Kidney (tissue), 14 donors: ENCODE measurements around the gene VSX1. TPM values are rescaled to one million over a fixed set of nuclear protein-coding genes. Genes with fewer than 3 reads are reported as not detected.

Source experiments
- DNase-seq, 5 donors: peaks; one replicate each; pipeline ENCODE4 v3.0.0-alpha.2; 2013 to 2020
- FAIRE-seq: peaks from 2 replicates; lab custom pipeline; 2012; peaks lifted over from hg19 to GRCh38; lab: Jason Lieb, UNC
- H3K27ac ChIP-seq, 2 donors: one replicate each; pipeline ENCODE4 v1.7.0; 2013; ENCODE audit warnings: low read depth in 2 of 2, low read length in 2 of 2, inconsistent platforms in 1 of 2
- H3K27me3 ChIP-seq: one replicate; pipeline ENCODE4 v1.7.1; 2013; ENCODE audit warnings: low read length, inconsistent platforms; ENCODE audit not compliant: control insufficient read depth, insufficient read depth
- H3K36me3 ChIP-seq, 3 donors: one replicate each; pipeline versions ENCODE4 v1.7.0 to v1.7.1; 2013; ENCODE audit warnings: low read length in 3 of 3, control low read depth in 1 of 3, inconsistent platforms in 1 of 3; ENCODE audit not compliant: insufficient read depth in 3 of 3, control insufficient read depth in 2 of 3
- H3K4me1 ChIP-seq, 3 donors: one replicate each; pipeline versions ENCODE4 v1.7.0 to v1.7.1; 2013; ENCODE audit warnings: low read length in 3 of 3, inconsistent platforms in 1 of 3, low read depth in 1 of 3; ENCODE audit not compliant: control insufficient read depth in 2 of 3, insufficient read depth in 2 of 3
- H3K4me3 ChIP-seq, 3 donors: one replicate each; pipeline versions ENCODE4 v1.7.0 to v1.8.1; 2013; ENCODE audit warnings: low read length in 3 of 3, control low read depth in 1 of 3, inconsistent platforms in 1 of 3
- H3K9ac ChIP-seq, 3 donors: one replicate each; pipeline versions ENCODE4 v1.7.0 to v1.7.1; 2013; ENCODE audit warnings: low read length in 3 of 3, control low read depth in 1 of 3, inconsistent platforms in 1 of 3
- H3K9me3 ChIP-seq, 3 donors: one replicate each; pipeline versions ENCODE4 v1.7.0 to v1.7.1; 2013; ENCODE audit warnings: low read length in 3 of 3, control low read depth in 1 of 3, inconsistent platforms in 1 of 3; ENCODE audit not compliant: control insufficient read depth in 2 of 3, insufficient read depth in 1 of 3
- intact Hi-C: fragments of 100-400 bp; cut with DNase I; formaldehyde crosslinking; loops from one replicate; pipeline ENCODE4 v1.11.1; 2022
- polyA plus RNA-seq: library from polyadenylated mRNA; stranded (reverse); fragments of 350-450 nt; fragmentation: Illumina TruSeq; extraction: RNeasy Lipid Tissue Mini Kit (QIAGEN cat#74804); gene quantifications from one replicate; pipeline ENCODE4 v1.2.3, GENCODE V29; 2014; ENCODE audit warnings: low read depth, low replicate concordance; ENCODE audit not compliant: insufficient read depth
- total RNA-seq: library from RNA; stranded (reverse); fragmentation: NEBNext Ultra II Directional; extraction: Animal tissue kit (Norgen Biotek cat#: 25700); gene quantifications from one replicate; pipeline ENCODE4 v1.2.1, GENCODE V29; 2021
- TF ChIP-seq, protein P1 (sequence below): IDR thresholded peaks from 3 replicates; pipeline ENCODE4 v1.5.1; 2012; ENCODE audit warnings: mild to moderate bottlenecking, moderate library complexity, borderline replicate concordance; ENCODE audit not compliant: insufficient read depth; ENCODE audit errors: extremely low read depth
- donor health status: control.
- donor health status: control.
- donor health status: control.
- donor health status: control.
- donor health status: control.
- donor health status: DM: yes; HTN: yes; CAD: no.
- donor health status: Normal renal cell carcinoma (clear cell type).

VSX1 gene
- total and polyA plus RNA-seq, 2 donors from 2014 or later = 0.41 TPM; not detected in 1

GRCh38 chr20:25032065-25032477 lies 49.9 kb downstream of the VSX1 start:
- intact Hi-C loops = no loop called here
- TF ChIP-seq, protein P1, sequence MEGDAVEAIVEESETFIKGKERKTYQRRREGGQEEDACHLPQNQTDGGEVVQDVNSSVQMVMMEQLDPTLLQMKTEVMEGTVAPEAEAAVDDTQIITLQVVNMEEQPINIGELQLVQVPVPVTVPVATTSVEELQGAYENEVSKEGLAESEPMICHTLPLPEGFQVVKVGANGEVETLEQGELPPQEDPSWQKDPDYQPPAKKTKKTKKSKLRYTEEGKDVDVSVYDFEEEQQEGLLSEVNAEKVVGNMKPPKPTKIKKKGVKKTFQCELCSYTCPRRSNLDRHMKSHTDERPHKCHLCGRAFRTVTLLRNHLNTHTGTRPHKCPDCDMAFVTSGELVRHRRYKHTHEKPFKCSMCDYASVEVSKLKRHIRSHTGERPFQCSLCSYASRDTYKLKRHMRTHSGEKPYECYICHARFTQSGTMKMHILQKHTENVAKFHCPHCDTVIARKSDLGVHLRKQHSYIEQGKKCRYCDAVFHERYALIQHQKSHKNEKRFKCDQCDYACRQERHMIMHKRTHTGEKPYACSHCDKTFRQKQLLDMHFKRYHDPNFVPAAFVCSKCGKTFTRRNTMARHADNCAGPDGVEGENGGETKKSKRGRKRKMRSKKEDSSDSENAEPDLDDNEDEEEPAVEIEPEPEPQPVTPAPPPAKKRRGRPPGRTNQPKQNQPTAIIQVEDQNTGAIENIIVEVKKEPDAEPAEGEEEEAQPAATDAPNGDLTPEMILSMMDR = no peak
- Histone ChIP-seq H3K27me3 (no peaks in the 10 kb centered on the region), H3K4me1 (peaks cover 0 to 29% (median 26%) of the 10 kb centered on the region in 3 donors), H3K36me3 (peaks cover 0 to 22% (median 9%) of the 10 kb centered on the region in 3 donors), H3K27ac (no peak overlapping the region), H3K9me3 (no peaks in the 10 kb centered on the region), H3K4me3 (no peak overlapping the region), H3K9ac (no peak overlapping the region)
- DNase-seq (peak in 1 of 5 donors; percentile 52), FAIRE-seq (no peak)

- intact Hi-C loops = no loop called here
- Histone ChIP-seq H3K27ac (no peak overlapping the region), H3K9ac (no peak overlapping the region), H3K27me3 (no peaks in the 10 kb centered on the region), H3K4me1 (peaks cover 0 to 23% (median 23%) of the 10 kb centered on the region in 3 donors), H3K36me3 (peaks cover 0 to 22% (median 9%) of the 10 kb centered on the region in 3 donors), H3K9me3 (no peaks in the 10 kb centered on the region), H3K4me3 (no peak overlapping the region)
- TF ChIP-seq, protein P1 = no peak
- FAIRE-seq (no peak), DNase-seq (no peak)
These were observed 50.7 kb downstream of the VSX1 start for GRCh38 chr20:25031241-25031640.

- TF ChIP-seq, protein P1 = no peak
- DNase-seq = peak in 1 of 5 donors; percentile 44
- intact Hi-C loops = no loop called here
These were observed 51.2 kb downstream of the VSX1 start for GRCh38 chr20:25030649-25031207.

More at GRCh38 chr20:25030649-25031207, 51.2 kb downstream of the VSX1 start:
- Histone ChIP-seq H3K4me1 (peaks cover 0 to 23% (median 22%) of the 10 kb centered on the region in 3 donors), H3K27ac (no peak overlapping the region), H3K9me3 (no peaks in the 10 kb centered on the region), H3K36me3 (peaks cover 0 to 22% (median 9%) of the 10 kb centered on the region in 3 donors), H3K27me3 (no peaks in the 10 kb centered on the region), H3K9ac (no peak overlapping the region), H3K4me3 (no peak overlapping the region)
- FAIRE-seq = no peak
